Loucy (cell line): ENCODE results near the gene ARHGEF26.
A peak's percentile ranks its signal among the peaks of the same experiment; 100 is the strongest.

Experiments
- H2AFZ ChIP-seq: fragments of 200-600 bp; sonication (generic); 2 replicates; pipeline ENCODE4 v1.6.0; 2016; ENCODE audit warnings: antibody characterized with exemption, mild to moderate bottlenecking, low read length, moderate library complexity
- H3F3A ChIP-seq: fragments of 200-600 bp; 2 replicates; pipeline ENCODE4 v1.6.0; 2016; ENCODE audit warnings: antibody characterized with exemption, low read depth, mild to moderate bottlenecking
- H3K27me3 ChIP-seq: fragments of 200-600 bp; sonication (generic); 2 replicates; pipeline ENCODE4 v1.6.1; 2014; ENCODE audit warnings: low read length, mild to moderate bottlenecking; ENCODE audit not compliant: insufficient read depth, poor library complexity, severe bottlenecking
- H3K36me3 ChIP-seq: fragments of 200-600 bp; sonication (generic); 2 replicates; pipeline ENCODE4 v1.6.1; 2016; ENCODE audit warnings: low read length; ENCODE audit not compliant: insufficient read depth
- H3K4me1 ChIP-seq: fragments of 200-600 bp; sonication (generic); 2 replicates; pipeline ENCODE4 v1.5.1; 2014; ENCODE audit warnings: low read length, mild to moderate bottlenecking; ENCODE audit not compliant: insufficient read depth, poor library complexity, severe bottlenecking
- H3K4me2 ChIP-seq: fragments of 200-600 bp; sonication (generic); 2 replicates; pipeline ENCODE4 v1.6.0; 2014; ENCODE audit warnings: antibody characterized with exemption, low read length, low read depth, mild to moderate bottlenecking; ENCODE audit not compliant: poor library complexity, severe bottlenecking
- H3K4me3 ChIP-seq: fragments of 200-600 bp; sonication (generic); 2 replicates; pipeline ENCODE4 v1.5.1; 2014; ENCODE audit warnings: low read length, mild to moderate bottlenecking, mixed read lengths; ENCODE audit not compliant: poor library complexity, severe bottlenecking
- H3K79me2 ChIP-seq: fragments of 200-600 bp; sonication (generic); 2 replicates; pipeline ENCODE4 v1.6.1; 2014; ENCODE audit warnings: low read length; ENCODE audit not compliant: insufficient read depth
- H3K9ac ChIP-seq: fragments of 200-600 bp; sonication (generic); 2 replicates; pipeline ENCODE4 v1.6.0; 2014; ENCODE audit warnings: mild to moderate bottlenecking, low read depth, low read length, moderate library complexity; ENCODE audit not compliant: poor library complexity, severe bottlenecking
- H3K9me2 ChIP-seq: fragments of 200-600 bp; sonication (generic); replicated peaks from 2 replicates; pipeline ENCODE4 v1.6.1; 2016; ENCODE audit warnings: low read depth, low read length, mixed read lengths
- H3K9me3 ChIP-seq: fragments of 200-600 bp; sonication (generic); 2 replicates; pipeline ENCODE4 v1.6.1; 2014; ENCODE audit warnings: mild to moderate bottlenecking, antibody characterized with exemption, low read length, low read depth; ENCODE audit not compliant: insufficient read depth
- H4K20me1 ChIP-seq: fragments of 200-600 bp; sonication (generic); 2 replicates; pipeline ENCODE4 v1.6.0; 2014; ENCODE audit warnings: antibody characterized with exemption, low read length, mild to moderate bottlenecking; ENCODE audit not compliant: insufficient read depth, poor library complexity, severe bottlenecking
- CTCF ChIP-seq: fragments of 200-600 bp; sonication (generic); conservative IDR thresholded peaks from 2 replicates; pipeline ENCODE4 v1.5.1; 2014; ENCODE audit warnings: mild to moderate bottlenecking, antibody characterized with exemption, low read length
- EZH2phosphoT487 ChIP-seq: fragments of 200-600 bp; IDR thresholded peaks from 2 replicates; pipeline ENCODE4 v1.6.1; 2018; ENCODE audit warnings: antibody characterized with exemption, mild to moderate bottlenecking, moderate library complexity, borderline replicate concordance

ARHGEF26 gene

GRCh38 chr3:154121701-154122551 is 736 bp downstream of the ARHGEF26 start:
- no peaks in the 10 kb centered on the region for H3K79me2 ChIP-seq
- TF ChIP-seq EZH2phosphoT487: no peak
- TF ChIP-seq CTCF: no peak
- peak overlapping the region; percentile 61 for H3K9ac ChIP-seq
- H3K4me1 ChIP-seq: peaks cover 4% of the 10 kb centered on the region
- no peaks in the 10 kb centered on the region for H3K36me3 ChIP-seq
- H2AFZ ChIP-seq: peak overlapping the region; percentile 79
- no peaks in the 10 kb centered on the region for H4K20me1 ChIP-seq
- no peaks in the 10 kb centered on the region; the same call in 1 of the 2 replicates for H3F3A ChIP-seq
- peak overlapping the region; percentile 78 for H3K4me3 ChIP-seq
- peaks cover 13% of the 10 kb centered on the region for H3K27me3 ChIP-seq
- H3K9me2 ChIP-seq: no peaks in the 10 kb centered on the region
- H3K9me3 ChIP-seq: no peaks in the 10 kb centered on the region
- peak overlapping the region; percentile 70 for H3K4me2 ChIP-seq

GRCh38 chr3:154122552-154122911 is 1.3 kb downstream of the ARHGEF26 start:
- TF ChIP-seq EZH2phosphoT487: no peak
- no peak for TF ChIP-seq CTCF
- no peaks in the 10 kb centered on the region for H4K20me1 ChIP-seq
- no peaks in the 10 kb centered on the region for H3K9me3 ChIP-seq
- peak overlapping the region; percentile 78 for H3K4me3 ChIP-seq
- H3K4me1 ChIP-seq: peaks cover 4% of the 10 kb centered on the region
- H2AFZ ChIP-seq: peak overlapping the region; percentile 79; the same call in 1 of the 2 replicates
- no peaks in the 10 kb centered on the region for H3K79me2 ChIP-seq
- H3K9me2 ChIP-seq: no peaks in the 10 kb centered on the region
- peak overlapping the region; percentile 70 for H3K4me2 ChIP-seq
- no peaks in the 10 kb centered on the region for H3K36me3 ChIP-seq
- H3K9ac ChIP-seq: no peak overlapping the region
- peaks cover 13% of the 10 kb centered on the region for H3K27me3 ChIP-seq
- no peaks in the 10 kb centered on the region; the same call in 1 of the 2 replicates for H3F3A ChIP-seq

GRCh38 chr3:154122912-154123559 is 1.8 kb downstream of the ARHGEF26 start:
- H3K9me3 ChIP-seq: no peaks in the 10 kb centered on the region
- H3F3A ChIP-seq: no peaks in the 10 kb centered on the region; the same call in 1 of the 2 replicates
- no peak overlapping the region for H3K9ac ChIP-seq
- H3K36me3 ChIP-seq: no peaks in the 10 kb centered on the region
- H4K20me1 ChIP-seq: no peaks in the 10 kb centered on the region
- H3K4me3 ChIP-seq: peak overlapping the region; percentile 78
- H3K4me2 ChIP-seq: peak overlapping the region; percentile 70
- peaks cover 13% of the 10 kb centered on the region for H3K27me3 ChIP-seq
- H3K4me1 ChIP-seq: peaks cover 4% of the 10 kb centered on the region
- TF ChIP-seq CTCF (no peak), EZH2phosphoT487 (no peak)
- no peaks in the 10 kb centered on the region for H3K79me2 ChIP-seq
- H3K9me2 ChIP-seq: no peaks in the 10 kb centered on the region
- H2AFZ ChIP-seq: peak overlapping the region; percentile 59; the same call in 1 of the 2 replicates
